Measurements from ENCODE around the gene PRR15L. TPM values are rescaled to one million over a fixed set of nuclear protein-coding genes. Genes with fewer than 3 reads are reported as not detected.
A peak's percentile ranks its signal among the peaks of the same experiment; 100 is the strongest.

PRR15L gene
- total and polyA plus RNA-seq, 2 of the 8 experiments (the other 6 are each of a cell fraction or from before 2014, with no cell fraction given), result 0.26 to 1.1 TPM

DNA sequence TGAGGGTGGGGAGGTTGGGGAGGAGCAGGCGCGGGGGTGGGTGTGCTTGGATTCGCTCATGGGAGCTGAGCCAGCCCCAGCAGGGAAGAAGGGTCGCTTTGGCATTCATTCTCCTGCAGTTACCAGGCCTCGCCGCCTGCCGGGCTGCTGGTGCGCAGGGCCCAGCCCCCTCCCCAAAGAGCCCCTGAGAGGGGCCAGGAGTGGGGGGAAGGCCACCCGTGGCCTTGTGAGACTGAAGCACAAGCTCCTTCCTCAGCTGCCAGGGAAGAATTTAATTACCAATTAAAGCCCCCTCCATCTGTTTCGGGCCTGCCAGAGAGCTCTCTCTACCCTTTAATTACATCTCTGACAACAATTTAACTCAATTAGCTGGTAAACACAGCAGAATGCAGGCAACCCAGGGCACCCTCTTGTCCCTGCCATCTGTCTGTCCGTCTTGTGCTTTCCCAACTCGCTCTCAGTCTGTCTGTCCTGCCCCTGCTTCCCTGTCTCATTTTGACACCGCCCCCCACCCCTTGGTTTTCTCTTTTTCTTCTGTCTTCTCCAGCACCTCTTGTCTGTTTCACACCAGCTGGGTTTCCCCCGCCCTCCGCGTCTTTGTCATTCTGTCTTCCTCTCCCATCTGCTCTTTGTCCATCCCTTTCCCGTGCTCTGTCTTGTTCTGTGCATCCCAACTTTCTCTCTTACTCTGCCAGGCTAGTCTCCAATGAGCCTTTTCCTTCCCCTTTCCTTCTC lies 45.9 kb upstream of the PRR15L start:
- POLR2A ChIA-PET (ENCODE audit: partially characterized antibody), result interaction anchor here (0.6 to 4.1 kb wide), 8 partner anchors 8 to 139 kb away, joined by 3 to 19 read pairs (median 4); no protein-coding TSS in a partner anchor
- H2AFZ ChIP-seq (ENCODE audit: low read length), result no peak overlapping the region
- no peak for FAIRE-seq
- TF ChIP-seq CHD1 (IDR thresholded peaks at IDR 0.05; ENCODE audit: low read depth, low read length), result no peak
- no peak for TF ChIP-seq RXRA (IDR thresholded peaks at IDR 0.05; ENCODE audit: insufficient read depth, low read depth, low read length)
- TF ChIP-seq TAF7 (optimal IDR thresholded peaks at IDR 0.05; ENCODE audit: borderline replicate concordance, low read depth, low read length), result no peak
- no peak for TF ChIP-seq SIRT6 (IDR thresholded peaks at IDR 0.05; ENCODE audit: low read length)
- TF ChIP-seq SIN3A (conservative IDR thresholded peaks at IDR 0.05 in 1 of 2, IDR thresholded peaks at IDR 0.05 in 1 of 2; ENCODE audit: low read depth in 1 of 2, low read length in 2 of 2), result peak; percentile 16 to 28; a peak in 1 of 4 replicates
- TF ChIP-seq ASH2L (IDR thresholded peaks at IDR 0.05; ENCODE audit: low read length), result peak; percentile 27
- TF ChIP-seq, protein P1, sequence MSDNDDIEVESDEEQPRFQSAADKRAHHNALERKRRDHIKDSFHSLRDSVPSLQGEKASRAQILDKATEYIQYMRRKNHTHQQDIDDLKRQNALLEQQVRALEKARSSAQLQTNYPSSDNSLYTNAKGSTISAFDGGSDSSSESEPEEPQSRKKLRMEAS (IDR thresholded peaks at IDR 0.05), result no peak
- no peak for TF ChIP-seq HDAC6 (IDR thresholded peaks at IDR 0.05; ENCODE audit: low read depth, low read length)
- no peak for TF ChIP-seq CTBP2 (IDR thresholded peaks at IDR 0.05; ENCODE audit: borderline replicate concordance, insufficient read depth, insufficient read length, low read length)
- no peak for TF ChIP-seq NRF1 (IDR thresholded peaks at IDR 0.05; ENCODE audit: low read depth, low read length)
- no peak for TF ChIP-seq CEBPB (IDR thresholded peaks at IDR 0.05; ENCODE audit: low read depth, low read length)

More for the DNA sequence above, 45.9 kb upstream of the PRR15L start:
- Histone ChIP-seq H3K18ac (ENCODE audit: extremely low read depth, low read length) (peak overlapping the region; percentile 80; the same call in 1 of the 2 replicates), H3K4me3 (ENCODE audit: extremely low read depth in 1 of 4, insufficient read depth in 2 of 4, low read depth in 3 of 4, low read length in 4 of 4) (peak overlapping the region in 2 of 4 experiments; percentile 12 to 19; a peak in 3 of 8 replicates), H3K79me1 (ENCODE audit: low read depth, low read length) (no peaks in the 10 kb centered on the region), H4K91ac (replicated peaks; ENCODE audit: insufficient read length, low read length) (peak overlapping the region; percentile 98), H2AK5ac (ENCODE audit: low read depth, low read length) (no peak overlapping the region), H4K8ac (ENCODE audit: extremely low read depth, insufficient read depth, low read length) (no peak overlapping the region), H3K23me2 (ENCODE audit: low read depth, low read length) (0 out of 2 replicates have a peak, but pooled peaks cover 2% of the 10 kb centered on the region), H3K56ac (replicated peaks; ENCODE audit: insufficient read length, low read depth, low read length) (no peak overlapping the region), H3K4me2 (ENCODE audit: insufficient read depth in 1 of 2, low read depth in 2 of 2, low read length in 2 of 2) (peak overlapping the region; percentile 57 to 76), H2BK12ac (ENCODE audit: low read depth, low read length) (peak overlapping the region; percentile 98; the same call in 1 of the 2 replicates), H3K27me3 (replicated peaks in 1 of 4; ENCODE audit: control insufficient read depth in 3 of 4, extremely low read depth in 1 of 4, insufficient read depth in 3 of 4, low read length in 3 of 4) (no peaks in the 10 kb centered on the region), H3K4me1 (replicated peaks in 1 of 4; ENCODE audit: control insufficient read depth in 3 of 4, insufficient read depth in 4 of 4, low read length in 3 of 4) (peaks cover 18 to 41% (median 28%) of the 10 kb centered on the region in 4 experiments), H2BK20ac (ENCODE audit: low read length) (peak overlapping the region; percentile 96), H3K4ac (replicated peaks; ENCODE audit: insufficient read length, low read depth, low read length) (peak overlapping the region; percentile 12), H3K14ac (ENCODE audit: insufficient read length) (no peak overlapping the region), H2BK5ac (ENCODE audit: low read depth, low read length) (peak overlapping the region; percentile 92; the same call in 1 of the 2 replicates), H3K9ac (replicated peaks in 1 of 4; ENCODE audit: extremely low read depth in 1 of 4, low read depth in 3 of 4, low read length in 3 of 4) (peak overlapping the region in 1 of 4 experiments; percentile 36; a peak in 3 of 7 replicates), H3K36me3 (ENCODE audit: control insufficient read depth in 2 of 4, insufficient read depth in 4 of 4, low read length in 3 of 4) (no peaks in the 10 kb centered on the region), H3K9me3 (ENCODE audit: insufficient read depth in 2 of 2, low read depth in 1 of 2, low read length in 1 of 2) (no peaks in the 10 kb centered on the region), H3K23ac (ENCODE audit: insufficient read length) (peak overlapping the region; percentile 95), H2BK120ac (replicated peaks; ENCODE audit: low read depth, low read length) (peak overlapping the region; percentile 49), H4K20me1 (replicated peaks in 1 of 2; ENCODE audit: control insufficient read depth in 1 of 2, insufficient read depth in 2 of 2, low read length in 2 of 2) (no peaks in the 10 kb centered on the region), H4K5ac (ENCODE audit: insufficient read length, low read depth, low read length) (peak overlapping the region; percentile 88), H2BK15ac (ENCODE audit: low read length) (peak overlapping the region; percentile 68; the same call in 1 of the 2 replicates), H3K79me2 (ENCODE audit: control insufficient read depth in 1 of 2, insufficient read depth in 2 of 2, low read length in 2 of 2) (no peaks in the 10 kb centered on the region), H3K27ac (ENCODE audit: low read depth, low read length) (peak overlapping the region; percentile 68; the same call in 1 of the 2 replicates)
- peak in 1 of 2 experiments; percentile 70 for DNase-seq (ENCODE audit: low read depth in 1 of 2, low spot score in 2 of 2)
- 8% methylated on average over 17 of the region's 17 CpGs; no CpG with 5 or more reads in 1 of the 2 experiments for WGBS, 2 experiments (ENCODE audit: extremely low coverage in 1 of 2, insufficient coverage in 1 of 2, insufficient read length in 1 of 2, insufficient replicate concordance in 2 of 2, low coverage in 1 of 2, low lambda C conversion rate in 2 of 2, missing lambda C conversion rate in 1 of 2)
- CTCF ChIA-PET (ENCODE audit: partially characterized antibody), result interaction anchor here (0.6 to 27.8 kb wide), 20 partner anchors 9 to 610 kb away, joined by 3 to 493 read pairs (median 5); partner anchors contain the start of genes CDK5RAP3, PNPO and PRR15L

Measured in H1 (cell line).